ENCODE data around the gene TGFA. TPM values are rescaled to one million over a fixed set of nuclear protein-coding genes. Genes with fewer than 3 reads are reported as not detected.

TGFA gene
- total RNA-seq, 1 donor from 2014 or later = 1.4 TPM

DNA sequence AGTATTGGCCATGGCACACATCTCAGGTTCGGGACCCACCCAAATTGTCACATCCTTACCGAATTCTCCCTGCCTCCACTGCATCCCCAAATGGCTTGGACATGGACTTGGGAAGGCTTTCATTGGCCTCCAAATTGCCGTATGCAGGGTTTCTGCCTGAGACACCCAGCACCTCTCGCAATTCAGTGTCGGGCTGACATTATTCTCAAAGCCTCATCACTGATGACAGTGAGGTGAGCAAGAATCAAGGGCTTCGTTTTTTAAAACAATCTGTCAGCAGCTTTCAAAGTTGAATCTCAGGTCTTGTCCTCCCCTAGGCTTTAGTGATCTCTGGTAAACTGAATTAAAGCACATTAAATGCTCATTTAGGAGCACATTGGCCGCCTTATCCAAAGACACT lies 29.5 kb upstream of the TGFA start:
- H3K27ac Mint-ChIP-seq (ENCODE audit: unreplicated experiment) = no peak overlapping the region
- peaks cover 3% of the 10 kb centered on the region for H3K9me3 Mint-ChIP-seq
- H3K36me3 Mint-ChIP-seq (ENCODE audit: low read depth) = no peaks in the 10 kb centered on the region
- no peaks in the 10 kb centered on the region for H3K27me3 Mint-ChIP-seq (ENCODE audit: low read depth)
- peaks cover 12% of the 10 kb centered on the region for H3K4me1 Mint-ChIP-seq
- TF ChIP-seq, protein P1, sequence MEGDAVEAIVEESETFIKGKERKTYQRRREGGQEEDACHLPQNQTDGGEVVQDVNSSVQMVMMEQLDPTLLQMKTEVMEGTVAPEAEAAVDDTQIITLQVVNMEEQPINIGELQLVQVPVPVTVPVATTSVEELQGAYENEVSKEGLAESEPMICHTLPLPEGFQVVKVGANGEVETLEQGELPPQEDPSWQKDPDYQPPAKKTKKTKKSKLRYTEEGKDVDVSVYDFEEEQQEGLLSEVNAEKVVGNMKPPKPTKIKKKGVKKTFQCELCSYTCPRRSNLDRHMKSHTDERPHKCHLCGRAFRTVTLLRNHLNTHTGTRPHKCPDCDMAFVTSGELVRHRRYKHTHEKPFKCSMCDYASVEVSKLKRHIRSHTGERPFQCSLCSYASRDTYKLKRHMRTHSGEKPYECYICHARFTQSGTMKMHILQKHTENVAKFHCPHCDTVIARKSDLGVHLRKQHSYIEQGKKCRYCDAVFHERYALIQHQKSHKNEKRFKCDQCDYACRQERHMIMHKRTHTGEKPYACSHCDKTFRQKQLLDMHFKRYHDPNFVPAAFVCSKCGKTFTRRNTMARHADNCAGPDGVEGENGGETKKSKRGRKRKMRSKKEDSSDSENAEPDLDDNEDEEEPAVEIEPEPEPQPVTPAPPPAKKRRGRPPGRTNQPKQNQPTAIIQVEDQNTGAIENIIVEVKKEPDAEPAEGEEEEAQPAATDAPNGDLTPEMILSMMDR (conservative IDR thresholded peaks at IDR 0.05) = no peak
- no peak for DNase-seq (ENCODE audit: low read depth, low spot score)
- no peak overlapping the region for H3K4me3 Mint-ChIP-seq

DNA sequence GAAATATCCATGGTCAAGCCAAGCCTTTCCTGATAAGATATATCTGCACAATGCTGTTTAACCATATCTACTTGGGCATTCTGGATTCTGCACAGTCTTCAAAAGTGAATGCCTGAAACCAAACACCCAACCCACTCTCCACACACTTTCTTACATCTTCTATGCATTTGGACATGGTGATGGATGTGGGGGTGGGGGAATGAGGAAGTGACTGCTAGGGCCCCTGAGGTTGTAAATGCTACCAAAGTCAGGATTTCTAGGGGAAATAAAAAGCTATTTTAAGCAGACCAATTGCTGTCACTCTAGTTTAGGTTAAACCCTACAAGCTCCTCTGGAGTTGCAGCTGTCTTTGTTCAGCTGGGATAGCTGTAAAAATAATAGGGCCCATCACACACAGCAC lies 26.7 kb upstream of the TGFA start:
- Mint-ChIP-seq H3K27me3 (ENCODE audit: low read depth) (no peaks in the 10 kb centered on the region), H3K36me3 (ENCODE audit: low read depth) (no peaks in the 10 kb centered on the region), H3K4me3 (no peak overlapping the region), H3K4me1 (peaks cover 12% of the 10 kb centered on the region), H3K9me3 (peaks cover 7% of the 10 kb centered on the region), H3K27ac (ENCODE audit: unreplicated experiment) (no peak overlapping the region)
- TF ChIP-seq, protein P1 (conservative IDR thresholded peaks at IDR 0.05) = no peak
- no peak for DNase-seq (ENCODE audit: low read depth, low spot score)

DNA sequence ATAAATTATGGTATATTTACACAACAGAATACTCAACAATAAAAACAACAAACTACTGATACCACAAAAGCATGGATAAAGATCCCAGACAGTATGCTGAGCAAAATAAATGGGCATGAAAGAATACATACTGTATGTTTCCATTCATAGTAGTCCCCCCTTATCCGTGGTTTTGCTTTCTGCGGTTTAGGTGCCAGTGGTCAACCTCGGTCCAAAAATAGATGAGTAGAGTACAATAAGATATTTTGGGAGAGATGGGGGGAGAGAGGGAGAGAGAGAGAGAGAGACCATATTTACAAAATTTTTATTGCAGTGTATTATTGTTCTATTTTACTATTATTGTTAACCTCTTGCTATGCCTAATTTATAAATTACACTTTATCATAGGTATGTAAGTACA lies 21.0 kb upstream of the TGFA start:
- Mint-ChIP-seq H3K9me3 (peaks cover 11% of the 10 kb centered on the region), H3K36me3 (ENCODE audit: low read depth) (no peaks in the 10 kb centered on the region), H3K4me1 (peaks cover 7% of the 10 kb centered on the region), H3K27me3 (ENCODE audit: low read depth) (no peaks in the 10 kb centered on the region), H3K4me3 (no peak overlapping the region), H3K27ac (ENCODE audit: unreplicated experiment) (no peak overlapping the region)
- DNase-seq (ENCODE audit: low read depth, low spot score) = no peak
- TF ChIP-seq, protein P1 (conservative IDR thresholded peaks at IDR 0.05) = no peak

DNA sequence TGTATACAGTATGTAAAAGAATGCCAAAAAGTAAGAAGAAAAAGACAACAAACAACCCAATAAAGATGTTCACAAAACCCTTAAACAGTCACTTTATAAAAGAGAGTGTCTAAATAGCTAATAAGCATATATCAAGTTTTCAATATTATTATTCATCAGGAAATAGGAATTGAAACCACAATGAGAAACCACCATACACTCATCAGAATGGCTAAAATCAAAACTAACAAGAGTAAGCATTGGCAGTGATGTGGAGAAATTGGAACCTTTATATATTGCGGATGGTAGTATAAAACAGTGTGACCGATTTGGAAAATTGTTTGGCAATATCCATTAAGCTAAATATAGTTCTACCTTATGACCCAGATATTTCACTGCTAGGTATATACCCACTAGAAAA lies 20.5 kb upstream of the TGFA start:
- DNase-seq (ENCODE audit: low read depth, low spot score) = no peak
- peaks cover 11% of the 10 kb centered on the region for H3K9me3 Mint-ChIP-seq
- H3K4me1 Mint-ChIP-seq = peaks cover 7% of the 10 kb centered on the region
- no peak overlapping the region for H3K27ac Mint-ChIP-seq (ENCODE audit: unreplicated experiment)
- TF ChIP-seq, protein P1 (conservative IDR thresholded peaks at IDR 0.05) = no peak
- H3K36me3 Mint-ChIP-seq (ENCODE audit: low read depth) = no peaks in the 10 kb centered on the region
- no peak overlapping the region for H3K4me3 Mint-ChIP-seq
- no peaks in the 10 kb centered on the region for H3K27me3 Mint-ChIP-seq (ENCODE audit: low read depth)

DNA sequence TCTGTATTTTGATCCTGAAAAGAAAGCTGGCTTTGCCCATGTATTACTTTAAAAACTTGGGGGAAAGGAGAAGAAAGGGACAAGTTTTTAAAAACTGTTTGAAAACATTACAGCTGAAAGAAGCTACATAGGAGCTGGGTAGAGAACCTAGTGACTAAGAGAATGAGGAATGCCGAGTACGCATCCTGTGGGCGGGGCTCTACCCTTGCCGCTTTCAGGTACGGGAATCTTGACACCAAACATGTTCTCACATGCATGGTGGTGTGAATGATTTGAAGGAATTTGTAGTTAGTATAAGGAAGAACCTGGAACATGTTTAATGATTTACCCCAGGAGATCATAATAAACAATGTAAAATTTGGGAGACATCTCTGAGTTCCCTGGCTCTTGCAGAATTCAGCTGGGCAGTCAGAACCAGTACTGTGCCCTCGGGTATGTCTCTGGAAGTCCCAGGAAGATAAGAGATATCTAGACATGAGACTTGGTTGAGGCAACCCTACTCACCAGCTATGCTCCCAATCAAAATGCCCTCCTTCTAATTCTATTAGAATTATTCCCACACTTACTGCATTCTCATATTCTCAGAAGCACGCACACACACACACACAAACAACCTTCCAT lies 16.5 kb upstream of the TGFA start:
- Mint-ChIP-seq H3K4me3 (no peak overlapping the region), H3K27ac (ENCODE audit: unreplicated experiment) (no peak overlapping the region), H3K9me3 (peaks cover 4% of the 10 kb centered on the region), H3K36me3 (ENCODE audit: low read depth) (no peaks in the 10 kb centered on the region), H3K27me3 (ENCODE audit: low read depth) (no peaks in the 10 kb centered on the region), H3K4me1 (peaks cover 36% of the 10 kb centered on the region)
- TF ChIP-seq, protein P1 (conservative IDR thresholded peaks at IDR 0.05) = no peak
- DNase-seq (ENCODE audit: low read depth, low spot score) = no peak

Data from neural crest cell (in vitro differentiated cells).